Stimulated activated CD8-positive, alpha-beta memory T cell treated with anti-CD3 and anti-CD28 coated beads, Interleukin-15, amount 100 ng/mL, for 1 hour (primary cell): ENCODE data around the gene MGME1.

Experiments used
- DNase-seq: peaks from one replicate; pipeline ENCODE4 v3.0.0-alpha.2; 2020; ENCODE audit warnings: low read depth

MGME1 gene

DNA sequence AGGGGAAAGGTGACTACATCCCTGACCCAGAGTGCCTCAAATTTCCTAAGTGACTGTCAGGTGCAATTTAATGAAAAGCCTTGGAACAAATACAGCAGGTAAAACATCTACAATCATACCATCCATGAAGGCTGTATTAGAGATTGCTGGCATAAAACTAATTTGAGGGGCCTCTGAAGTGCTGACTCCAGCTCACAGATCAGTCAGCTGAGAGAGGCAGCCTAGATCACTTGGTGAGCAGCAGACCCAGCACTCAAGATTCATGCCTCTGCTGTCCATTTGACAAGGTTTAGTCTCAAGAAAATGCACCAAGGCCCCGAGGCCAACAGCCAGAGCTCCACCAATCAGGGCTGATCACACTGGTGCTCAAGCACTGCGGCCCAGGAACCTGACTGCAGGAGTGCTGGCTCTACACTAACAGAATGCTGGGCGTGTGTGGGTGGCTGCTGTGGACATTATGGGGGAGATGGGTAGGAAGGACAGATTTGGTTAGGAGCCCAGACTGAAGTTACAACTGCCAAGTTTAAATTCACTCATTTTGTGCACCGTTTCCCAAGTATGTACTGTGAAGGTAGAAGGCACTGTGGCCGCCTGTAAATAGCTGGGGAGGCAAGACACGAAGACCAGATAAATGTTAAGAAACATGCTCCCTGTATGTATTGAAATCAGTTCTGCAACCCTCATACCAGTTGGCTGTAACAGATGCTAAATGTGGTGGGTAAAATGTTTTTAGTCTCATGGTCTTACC lies 28.4 kb upstream of the MGME1 start:
- DNase-seq = no peak

DNA sequence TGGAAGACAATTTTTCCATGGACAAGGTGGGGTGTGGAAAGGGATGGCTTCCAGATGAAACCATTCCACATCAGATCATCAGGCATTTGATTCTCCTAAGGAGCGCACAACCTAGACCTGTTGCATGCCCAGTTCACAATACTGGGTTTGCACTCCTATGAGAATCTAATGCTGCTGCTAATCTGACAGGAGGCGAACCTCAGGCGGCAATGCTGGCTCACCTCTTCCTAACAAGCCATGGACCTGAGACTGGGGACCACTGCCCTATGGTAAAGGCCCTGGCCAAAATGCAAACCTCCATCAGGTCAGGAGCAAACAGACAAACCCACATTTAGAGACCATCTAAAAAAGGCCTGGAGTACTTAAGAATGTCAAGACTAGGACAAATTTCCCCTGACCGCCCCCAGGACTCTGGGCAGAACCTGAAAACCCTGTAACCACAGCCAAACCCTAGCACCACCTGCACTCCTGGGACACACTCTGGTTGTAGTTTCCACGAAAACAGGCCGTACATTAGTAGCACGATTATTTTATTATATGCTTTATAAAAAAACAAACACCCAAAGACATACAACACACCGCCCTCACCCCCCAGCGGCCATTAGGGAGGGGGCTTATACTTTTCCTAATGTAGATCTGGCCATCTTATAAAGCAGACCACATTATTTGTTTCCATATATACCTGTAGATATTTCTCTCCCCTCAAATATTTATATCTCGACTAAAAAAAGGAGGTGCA lies 27.6 kb upstream of the MGME1 start:
- no peak for DNase-seq

DNA sequence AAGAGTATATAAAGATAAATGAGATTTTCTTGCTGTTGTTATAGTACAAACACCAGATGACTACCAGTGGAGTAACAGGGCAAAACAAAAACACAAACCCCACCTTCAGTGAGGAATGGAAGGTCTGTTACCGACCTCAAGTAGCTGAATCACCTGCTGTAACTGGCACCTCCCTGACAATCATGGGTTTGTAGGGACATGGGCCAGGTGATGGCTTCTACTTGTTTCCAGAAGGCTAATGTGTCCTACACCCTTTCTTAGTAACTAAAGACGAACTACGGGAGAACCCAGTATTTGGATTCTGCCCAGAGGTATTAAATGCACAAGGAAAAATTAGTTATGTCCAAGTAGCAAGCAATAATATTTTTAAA lies 27.0 kb upstream of the MGME1 start:
- DNase-seq = no peak

DNA sequence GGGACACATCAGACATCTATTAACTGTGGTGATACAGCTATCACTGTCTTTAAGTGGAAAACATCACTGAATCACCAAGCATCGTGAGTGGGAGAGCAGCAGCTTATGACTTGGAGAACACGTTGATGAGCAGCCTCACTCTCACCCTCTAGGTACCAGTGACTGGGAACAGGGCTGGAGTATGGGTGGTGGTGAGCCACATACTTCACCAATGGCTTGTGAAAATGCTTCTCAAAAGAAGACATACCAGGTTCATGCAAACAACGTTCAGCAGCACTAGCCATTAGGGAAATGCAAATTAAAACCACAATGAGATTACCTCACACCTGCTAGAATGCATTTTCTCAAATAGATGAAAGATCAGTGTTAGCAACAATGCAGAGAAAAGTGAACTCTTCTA lies 25.5 kb upstream of the MGME1 start:
- no peak for DNase-seq

DNA sequence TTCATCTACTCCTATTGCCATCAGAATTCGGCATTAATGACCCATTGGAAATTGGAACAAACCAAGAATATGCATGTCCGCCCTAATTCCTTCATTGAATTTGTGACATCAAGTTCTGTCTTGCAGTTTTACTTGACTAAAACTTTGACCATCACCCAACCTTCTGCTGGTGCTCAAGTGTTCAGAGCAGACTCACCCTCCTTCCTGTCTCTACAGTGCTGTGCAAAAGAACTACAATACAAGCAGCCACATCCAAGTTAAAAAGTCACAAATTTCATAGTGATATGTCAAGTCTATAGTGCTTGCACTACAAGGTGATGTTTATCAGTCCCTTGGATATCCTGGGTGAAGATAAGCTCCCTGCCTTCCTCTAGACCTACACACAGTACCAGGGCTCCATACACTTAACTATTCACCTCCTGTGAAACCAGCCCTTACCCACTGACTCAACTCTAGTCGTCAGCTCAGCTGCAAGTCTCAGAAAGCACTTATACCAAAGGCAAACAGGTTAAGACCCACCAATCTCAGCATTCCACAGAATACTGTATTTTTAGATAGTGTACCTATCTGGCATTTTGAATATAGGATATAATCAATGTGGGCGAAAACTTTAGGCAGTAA lies 23.9 kb upstream of the MGME1 start:
- no peak for DNase-seq

DNA sequence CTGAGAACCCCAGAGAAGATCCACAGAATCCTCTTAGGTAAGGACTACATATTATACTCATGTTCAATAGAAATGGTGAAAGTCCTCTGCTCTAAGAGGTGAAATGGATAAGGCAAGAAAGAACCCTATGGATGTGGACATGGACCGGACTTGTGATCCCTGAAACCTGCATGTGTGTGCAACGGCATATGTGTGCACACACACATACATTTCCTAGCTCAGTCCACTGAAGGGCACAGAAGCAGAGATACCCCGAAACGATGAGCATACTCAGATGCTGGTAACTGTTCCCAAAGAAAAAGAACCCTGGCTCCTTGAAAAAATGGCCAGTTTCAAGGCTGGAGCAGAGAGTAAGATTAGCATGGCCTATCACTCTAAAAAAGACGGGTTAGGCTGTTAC lies 22.8 kb upstream of the MGME1 start:
- no peak for DNase-seq

DNA sequence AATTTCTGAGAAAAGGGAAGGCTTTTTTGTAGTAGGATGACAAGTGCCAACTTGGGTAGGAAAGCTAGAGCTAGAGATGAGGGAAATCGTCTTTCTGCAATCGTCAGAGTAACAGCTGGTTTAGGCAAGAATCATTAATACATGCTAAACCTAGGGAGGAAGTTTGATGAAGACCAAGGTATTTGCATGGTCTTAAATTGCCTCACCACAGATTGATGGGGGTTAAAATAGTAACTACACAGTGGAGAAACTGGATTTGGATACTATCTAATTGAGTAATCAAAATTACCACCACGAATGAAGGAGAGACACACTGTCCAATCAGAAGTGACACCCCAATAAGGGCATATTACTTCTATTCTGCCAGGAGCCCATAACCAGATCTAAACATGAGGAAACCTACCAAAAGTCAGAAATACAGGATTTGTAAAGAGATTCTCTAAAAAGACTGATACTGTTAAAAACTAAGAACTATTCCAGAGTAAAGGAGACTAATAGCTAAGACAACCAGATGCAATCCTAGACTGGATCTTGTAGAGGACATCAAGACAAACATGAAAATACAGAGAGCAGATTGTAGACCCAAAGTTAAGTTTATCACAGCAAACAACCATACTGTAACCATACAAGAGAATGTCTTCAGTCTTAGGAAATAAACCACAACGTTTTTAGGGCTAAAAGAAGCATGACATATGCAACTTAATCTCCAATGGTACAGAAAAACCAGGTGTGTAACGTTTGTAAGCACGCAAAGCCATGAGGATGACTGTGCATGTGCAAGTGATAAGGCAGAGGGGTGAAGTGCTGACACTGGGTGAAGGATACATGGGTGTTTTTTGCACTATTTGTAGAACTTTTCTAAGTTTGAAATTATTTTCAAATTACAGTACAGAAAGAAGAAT lies 22.0 kb upstream of the MGME1 start:
- DNase-seq = no peak

DNA sequence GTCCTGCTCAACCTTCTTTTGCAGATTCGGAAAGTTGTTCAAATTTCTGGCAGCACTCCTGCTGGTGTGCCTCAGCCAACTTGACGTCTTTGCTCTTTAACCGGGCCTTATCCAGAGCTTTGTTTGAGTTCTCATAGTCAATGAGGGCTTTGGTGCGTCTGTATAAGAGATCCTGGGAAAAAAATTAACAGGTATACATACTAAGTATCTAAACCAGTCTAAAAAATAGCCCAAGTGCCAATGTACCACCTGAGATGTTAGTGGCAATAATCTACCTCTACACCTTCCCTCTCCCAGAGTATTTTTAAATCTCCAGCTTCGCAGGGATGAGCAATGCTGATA lies 21.4 kb upstream of the MGME1 start:
- no peak for DNase-seq

DNA sequence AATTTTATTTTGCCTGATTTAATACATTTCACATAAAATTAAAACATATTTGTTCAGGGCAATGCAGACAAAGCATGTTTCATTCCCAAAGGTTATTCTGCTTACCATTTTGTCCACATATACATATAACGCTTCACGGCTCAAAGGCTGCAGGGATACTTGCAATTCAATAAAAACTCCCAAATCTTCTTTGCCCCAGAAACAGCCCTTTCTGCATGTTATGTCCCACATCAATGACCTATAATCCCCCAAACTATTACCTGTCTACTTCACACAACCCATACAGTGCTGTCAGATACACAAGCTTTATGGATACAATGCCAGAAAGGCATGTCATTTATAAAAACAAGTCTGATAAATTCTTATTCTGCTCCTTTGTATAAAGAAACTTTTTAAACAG lies 20.4 kb upstream of the MGME1 start:
- no peak for DNase-seq

DNA sequence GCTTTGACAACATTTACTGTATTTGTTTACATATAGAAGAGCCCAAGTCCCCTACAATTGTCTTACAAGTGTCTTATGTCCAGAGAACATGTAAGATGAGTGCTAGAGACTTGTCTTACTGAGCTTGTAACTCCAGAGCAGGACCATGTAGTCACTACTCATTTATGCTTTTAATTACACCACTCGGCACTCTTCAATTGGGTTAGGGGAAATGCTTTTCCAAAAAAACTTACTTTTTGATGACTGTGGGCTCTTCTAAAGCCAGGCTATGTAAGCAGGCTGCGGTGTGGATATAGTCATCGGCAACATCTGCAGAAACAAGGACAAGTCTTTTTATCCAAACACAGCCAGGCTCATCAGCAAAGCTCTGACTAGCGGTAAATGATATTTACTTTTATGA lies 18.9 kb upstream of the MGME1 start:
- DNase-seq = no peak

DNA sequence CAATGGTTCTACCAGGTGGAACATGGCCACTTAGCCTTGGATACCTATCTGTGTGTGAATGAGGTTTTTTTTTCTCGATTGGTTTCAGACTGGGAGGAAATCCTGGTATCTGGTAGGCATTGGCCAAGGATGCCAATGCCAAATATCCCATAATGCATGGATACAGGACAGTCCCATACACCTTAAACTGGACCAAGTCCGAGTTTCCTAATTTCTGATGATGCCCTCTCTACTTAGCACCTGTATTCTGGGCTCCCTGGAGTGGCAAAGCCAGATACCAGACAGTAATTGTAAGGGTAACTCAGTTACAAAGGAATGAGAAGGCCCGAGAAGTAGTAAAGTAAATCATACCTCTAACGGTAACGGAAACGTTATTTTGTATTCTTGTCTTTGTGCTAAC lies 18.1 kb upstream of the MGME1 start:
- no peak for DNase-seq

DNA sequence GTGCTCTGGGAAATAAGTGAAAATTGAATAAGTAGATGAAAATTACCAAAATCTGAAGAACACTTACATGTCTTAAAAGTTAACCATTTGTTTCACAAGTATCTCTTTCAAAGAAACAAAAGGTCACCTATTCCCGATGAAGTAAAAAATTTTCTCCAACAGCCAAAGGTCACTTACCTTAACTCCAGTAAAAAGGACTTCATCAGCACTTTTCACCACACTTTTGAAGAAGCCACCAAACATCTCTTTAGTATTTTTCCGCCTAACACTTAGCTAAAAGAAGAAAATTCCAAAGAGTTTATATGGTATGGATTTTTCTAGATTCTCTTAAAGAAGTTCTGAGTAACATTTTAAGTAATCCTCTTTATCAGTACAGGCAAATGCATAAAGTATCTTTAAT lies 17.5 kb upstream of the MGME1 start:
- DNase-seq = no peak

DNA sequence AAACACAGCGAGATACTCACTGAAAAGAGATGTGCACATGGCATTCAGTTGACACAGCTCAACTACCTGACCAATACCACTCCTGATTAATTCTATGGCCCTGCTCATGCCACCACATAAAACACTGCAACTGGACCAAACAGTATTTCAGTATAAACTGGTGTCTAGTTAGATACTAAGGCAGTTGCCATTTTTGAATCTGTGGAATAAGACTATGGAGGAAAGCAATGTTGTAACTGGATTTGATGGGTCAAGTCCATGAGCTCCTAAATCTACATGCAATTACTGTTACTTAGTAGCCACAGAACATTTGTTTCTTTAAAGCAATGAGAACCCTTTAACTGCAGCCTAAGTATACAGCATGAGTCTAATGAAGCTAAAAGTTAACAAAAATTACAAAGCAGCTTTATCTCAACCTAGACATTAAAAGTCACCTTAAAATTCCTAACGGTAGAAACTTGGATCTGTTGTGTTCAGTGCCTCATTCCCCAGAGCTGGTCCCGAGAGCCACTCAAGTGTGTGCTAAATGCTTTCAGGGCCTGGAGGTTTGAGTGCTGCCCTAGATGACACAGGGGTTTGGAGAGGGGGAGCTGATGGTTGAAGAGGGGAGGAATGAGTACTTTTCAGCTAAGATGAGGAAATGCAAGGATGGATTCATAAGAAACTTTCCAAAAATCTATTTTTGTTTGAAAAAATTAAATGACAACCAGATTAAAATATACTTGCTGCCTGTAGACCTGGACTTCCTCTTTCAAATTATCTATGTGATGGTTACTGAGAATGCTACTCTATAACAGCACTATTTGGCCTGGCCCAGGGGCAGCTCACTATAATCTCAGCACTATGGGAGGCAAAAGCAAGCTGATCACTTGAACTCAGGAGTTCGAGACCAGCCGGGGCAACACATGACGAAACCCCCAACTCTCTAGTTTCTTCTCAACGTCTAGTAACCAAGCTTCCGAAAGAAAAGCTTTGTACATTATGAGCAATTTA lies 15.8 kb upstream of the MGME1 start:
- DNase-seq = no peak

DNA sequence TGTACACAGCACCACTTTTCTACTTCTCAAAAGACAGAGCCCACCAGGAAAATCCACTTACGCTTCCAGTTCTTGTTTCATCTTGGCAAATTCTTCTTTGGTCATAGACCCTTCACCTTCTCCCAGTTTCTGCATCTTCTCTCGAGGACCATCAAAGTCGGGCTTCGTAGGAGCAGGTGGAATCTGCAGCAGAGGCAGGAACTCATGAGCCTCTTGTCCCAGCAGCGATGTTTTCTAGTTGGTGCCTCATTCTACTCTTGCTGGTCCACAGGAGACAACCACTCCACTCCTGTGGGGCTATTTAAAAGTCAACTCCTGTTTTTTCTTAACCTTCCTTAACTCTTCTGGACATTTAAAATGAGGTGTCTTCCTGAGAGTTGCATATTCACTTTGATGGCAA lies 14.9 kb upstream of the MGME1 start:
- no peak for DNase-seq

DNA sequence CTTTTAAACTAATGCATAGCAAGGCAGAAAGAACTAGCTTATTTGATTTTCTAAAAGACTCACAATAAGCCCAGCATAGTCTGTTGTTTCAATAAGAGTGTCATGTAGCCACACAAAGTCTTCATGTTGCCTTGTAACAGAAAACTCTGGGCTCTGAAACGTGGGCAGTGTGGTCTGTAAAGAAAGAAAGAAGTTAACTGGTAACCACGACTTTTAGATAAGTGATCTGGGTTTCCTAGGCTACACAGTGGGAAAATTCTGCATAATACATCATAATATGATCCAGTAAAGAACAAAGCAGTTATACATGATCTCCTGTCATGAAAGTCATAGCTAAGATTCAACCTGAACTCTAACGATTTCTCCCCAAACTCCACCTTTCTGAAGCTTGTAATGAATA lies 13.5 kb upstream of the MGME1 start:
- no peak for DNase-seq

DNA sequence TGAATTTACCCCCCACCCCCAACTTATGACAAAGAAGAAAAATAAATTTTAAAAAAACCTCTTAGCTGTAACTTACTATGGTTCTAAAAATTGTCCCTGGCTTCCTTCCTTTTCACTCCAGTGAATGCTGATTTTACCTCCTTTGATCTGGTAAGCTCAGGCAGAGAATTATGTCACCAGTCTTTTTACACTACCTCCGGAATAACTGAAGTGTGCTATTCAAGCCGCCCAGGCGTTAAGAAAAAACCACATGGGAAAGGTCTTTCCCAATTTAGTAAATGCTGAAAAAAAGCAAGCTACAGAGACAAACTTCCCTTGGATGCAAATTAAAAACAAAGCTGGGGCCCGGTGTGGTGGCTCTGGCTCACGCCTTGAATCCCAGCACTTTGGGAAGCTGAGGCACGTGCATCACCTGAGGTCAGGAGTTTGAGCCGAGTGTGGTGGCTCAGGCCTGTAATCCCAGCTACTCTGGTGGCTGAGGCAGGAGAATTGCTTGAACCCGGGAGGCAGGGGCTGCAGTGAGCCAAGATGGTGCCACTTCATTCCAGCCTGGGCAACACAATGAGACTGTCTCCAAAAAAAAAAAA lies 12.6 kb upstream of the MGME1 start:
- DNase-seq = no peak

DNA sequence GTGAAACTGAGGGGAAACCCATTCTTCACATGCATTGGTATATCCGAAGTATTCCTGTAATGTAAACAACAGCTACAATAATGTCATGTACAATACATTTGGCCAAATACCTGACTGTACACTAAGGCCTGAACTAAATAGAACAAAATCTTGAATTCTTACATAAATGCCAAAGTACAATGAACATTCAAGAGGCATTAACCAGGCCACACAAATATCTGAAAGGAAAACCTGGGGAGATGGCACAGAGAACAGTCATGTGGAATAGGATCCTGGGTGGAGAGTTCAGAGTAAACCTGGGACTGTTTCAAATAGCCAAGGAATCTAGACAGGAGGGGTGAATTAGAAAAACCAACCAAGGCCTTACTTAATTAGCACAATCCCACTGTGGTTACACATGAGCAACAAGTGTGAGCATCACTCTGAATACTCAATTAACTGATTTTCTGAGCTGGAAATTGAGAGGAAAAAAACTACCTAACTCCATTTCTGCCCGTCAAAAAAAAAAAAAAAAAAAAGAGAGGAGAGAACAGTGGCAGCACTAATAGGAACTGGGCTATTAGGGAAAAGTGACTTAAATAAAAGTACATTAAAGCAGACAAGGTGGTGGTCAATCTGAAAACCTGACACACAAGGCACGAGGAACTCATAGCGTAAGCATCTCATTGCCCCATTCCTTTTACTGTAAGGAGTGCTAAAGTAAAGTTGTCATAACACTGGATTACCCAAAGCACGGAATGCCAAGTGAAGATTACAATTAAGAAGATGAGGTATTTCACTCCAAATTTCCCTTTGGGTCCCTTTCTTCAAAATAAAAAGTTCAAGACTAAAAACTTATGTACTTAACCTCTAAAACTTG lies 11.1 kb upstream of the MGME1 start:
- no peak for DNase-seq

DNA sequence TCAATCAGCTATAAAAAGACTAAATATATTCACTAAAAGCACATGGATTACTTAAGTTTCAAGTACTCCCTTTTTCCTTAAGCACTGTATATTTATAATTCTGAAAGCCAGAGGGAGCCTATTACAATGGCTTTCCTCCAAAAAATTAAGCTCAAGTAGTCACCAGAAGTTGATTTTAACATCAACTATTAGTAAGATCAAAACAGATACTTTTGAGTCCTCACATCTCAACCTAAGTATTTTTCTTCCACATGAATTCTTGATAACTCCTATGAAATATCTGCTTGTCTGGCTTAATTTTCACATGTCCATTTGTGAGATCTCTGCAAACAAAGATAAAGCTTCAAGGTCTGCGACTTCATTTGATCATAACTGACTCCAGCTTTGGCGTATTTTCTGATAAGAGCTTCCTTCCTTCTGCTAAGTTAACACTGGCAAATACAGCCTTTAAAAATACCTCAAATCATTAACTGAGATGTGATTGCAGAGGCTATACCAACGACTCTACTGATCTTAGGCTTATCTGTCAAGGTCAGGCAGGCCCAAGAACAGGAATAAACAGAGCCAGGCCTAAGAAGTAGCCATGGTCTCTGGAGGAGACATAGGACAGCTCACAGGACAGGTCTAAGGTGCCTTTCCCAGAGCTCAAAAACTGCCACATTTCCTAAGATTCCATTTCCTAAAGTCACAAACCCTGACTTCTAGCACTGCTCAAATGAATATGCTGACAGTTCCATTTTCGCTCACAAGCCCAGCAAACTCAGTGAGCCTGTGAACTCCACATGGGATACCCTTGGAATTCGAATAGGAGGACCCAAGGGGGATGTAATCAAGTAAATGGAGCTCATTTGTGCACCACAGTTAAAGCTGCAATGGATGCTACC lies 10.2 kb upstream of the MGME1 start:
- no peak for DNase-seq

DNA sequence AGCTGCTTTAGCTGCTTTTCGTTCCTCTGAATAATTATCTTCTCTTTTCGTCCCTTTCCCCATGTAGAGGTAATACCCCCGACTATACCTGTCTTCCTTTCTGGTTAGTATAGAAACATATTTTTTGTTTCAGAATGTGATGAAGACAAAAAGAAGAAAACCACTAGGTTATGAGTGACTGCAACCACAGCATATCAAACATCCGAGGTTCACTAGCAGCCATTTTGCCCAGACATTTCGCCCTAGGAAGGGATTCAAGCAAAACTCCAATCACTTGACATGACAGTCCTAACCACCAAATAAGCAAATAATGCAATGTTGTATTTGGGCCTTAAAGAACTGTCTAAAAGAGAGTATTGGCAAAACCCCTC lies 9.6 kb upstream of the MGME1 start:
- DNase-seq = no peak
